NCI-H1417 (cell line): ENCODE results near the gene CXorf65.

Experiments
- DNase-seq, 3 experiments: peaks; one replicate each; lab custom pipeline; 2025; lab: John Stamatoyannopoulos, UW

The CXorf65 gene

GRCh38 chrX:71107245-71107644 lies 705 bp upstream of the CXorf65 start:
- DNase-seq, result no peak

- no peak for DNase-seq
Measured at GRCh38 chrX:71105628-71106027, 912 bp downstream of the CXorf65 start.

GRCh38 chrX:71103110-71103983 lies 3.2 kb downstream of the CXorf65 start:
- DNase-seq, result peak in 2 of 3 experiments; percentile 49 to 73

- DNase-seq, result no peak
Measured at GRCh38 chrX:71102292-71102691, 4.2 kb downstream of the CXorf65 start.

GRCh38 chrX:71100581-71101505 lies 5.7 kb downstream of the CXorf65 start:
- no peak for DNase-seq

- no peak for DNase-seq
Measured at GRCh38 chrX:71099736-71100135, 6.8 kb downstream of the CXorf65 start.

GRCh38 chrX:71098951-71099506 lies 7.5 kb downstream of the CXorf65 start:
- DNase-seq, result no peak

GRCh38 chrX:71098302-71098701 lies 8.2 kb downstream of the CXorf65 start:
- DNase-seq, result peak in 2 of 3 experiments; percentile 14 to 36

- peak in 1 of 3 experiments; percentile 30 for DNase-seq
Measured at GRCh38 chrX:71096760-71097032, 9.8 kb downstream of the CXorf65 start.

GRCh38 chrX:71095981-71096759 lies 10.4 kb downstream of the CXorf65 start:
- peak; percentile 31 to 71 (median 56) for DNase-seq

GRCh38 chrX:71095555-71095980 lies 11.0 kb downstream of the CXorf65 start, which contains the start of gene FOXO4:
TSS of gene FOXO4 (plus strand) at chrX:71095851. CDS start at chrX:71096529, 678 bp downstream.
- DNase-seq, result peak; percentile 76 to 89 (median 84)

GRCh38 chrX:71095033-71095432 lies 11.5 kb downstream of the CXorf65 start:
- no peak for DNase-seq

GRCh38 chrX:71091263-71091662 lies 15.3 kb downstream of the CXorf65 start:
- no peak for DNase-seq

GRCh38 chrX:71085900-71086299 lies 20.6 kb downstream of the CXorf65 start:
- no peak for DNase-seq

GRCh38 chrX:71082822-71083221 lies 23.7 kb downstream of the CXorf65 start:
- no peak for DNase-seq

GRCh38 chrX:71082124-71082647 lies 24.4 kb downstream of the CXorf65 start:
- no peak for DNase-seq

- DNase-seq, result peak in 1 of 3 experiments; percentile 51
Measured at GRCh38 chrX:71081330-71082123, 25.0 kb downstream of the CXorf65 start.

GRCh38 chrX:71070531-71070930 lies 36.0 kb downstream of the CXorf65 start:
- DNase-seq, result no peak

- DNase-seq, result peak; percentile 91 to 97 (median 92)
Measured at GRCh38 chrX:71068044-71068918, 38.3 kb downstream of the CXorf65 start, which contains the start of gene SNX12. TSS of gene SNX12 (minus strand) at chrX:71068334. CDS start at chrX:71068306, 28 bp downstream.
